PFSK-1 (cell line): ENCODE measurements around the gene TMEM121B.

Experiments
- FOXP2 ChIP-seq: optimal IDR thresholded peaks from 2 replicates; pipeline ENCODE3; 2011; ENCODE audit warnings: borderline replicate concordance, control low read depth, inconsistent platforms; ENCODE audit not compliant: insufficient read depth; ENCODE audit errors: extremely low read length, extremely low read depth
- POLR2AphosphoS5 ChIP-seq: IDR thresholded peaks from 2 replicates; pipeline ENCODE4 v1.6.1; 2012; ENCODE audit warnings: low read depth, mild to moderate bottlenecking, control low read depth, low read length, moderate library complexity
- REST ChIP-seq, 2 experiments: IDR thresholded peaks; 2 replicates each; pipeline versions ENCODE4 v1.6.1 to v1.8.0; 2011 to 2012; ENCODE audit warnings: low read depth in 2 of 2, low read length in 2 of 2, control low read depth in 1 of 2, inconsistent platforms in 1 of 2, mild to moderate bottlenecking in 1 of 2, moderate library complexity in 1 of 2; ENCODE audit not compliant: insufficient read depth in 1 of 2
- TAF1 ChIP-seq: IDR thresholded peaks from 2 replicates; pipeline ENCODE4 v1.6.1; 2012; ENCODE audit warnings: low read length, control low read depth, borderline replicate concordance; ENCODE audit not compliant: insufficient read depth

GRCh38 chr22:17164392-17165024, 43.3 kb upstream of the TMEM121B start:
- no peak for TF ChIP-seq POLR2AphosphoS5
- no peak for TF ChIP-seq FOXP2
- no peak for TF ChIP-seq REST (IDR thresholded peaks at IDR 0.05; ENCODE audit: insufficient read depth in 1 of 2, low read depth in 2 of 2, low read length in 2 of 2)
- no peak for TF ChIP-seq TAF1
